CD4-positive, alpha-beta T cell treated with Interleukin-15 for 1 hour (primary cell): Measurements from ENCODE around the gene RMND1.
"Not testable (repeated sequence)": the region's sequence is repeated elsewhere in the genome, so short reads cannot be mapped to it uniquely, and the experiment has no call there.

ENCODE experiments used
- DNase-seq: peaks from one replicate; pipeline ENCODE4 v3.0.0-alpha.2; 2020

RMND1 gene

DNA sequence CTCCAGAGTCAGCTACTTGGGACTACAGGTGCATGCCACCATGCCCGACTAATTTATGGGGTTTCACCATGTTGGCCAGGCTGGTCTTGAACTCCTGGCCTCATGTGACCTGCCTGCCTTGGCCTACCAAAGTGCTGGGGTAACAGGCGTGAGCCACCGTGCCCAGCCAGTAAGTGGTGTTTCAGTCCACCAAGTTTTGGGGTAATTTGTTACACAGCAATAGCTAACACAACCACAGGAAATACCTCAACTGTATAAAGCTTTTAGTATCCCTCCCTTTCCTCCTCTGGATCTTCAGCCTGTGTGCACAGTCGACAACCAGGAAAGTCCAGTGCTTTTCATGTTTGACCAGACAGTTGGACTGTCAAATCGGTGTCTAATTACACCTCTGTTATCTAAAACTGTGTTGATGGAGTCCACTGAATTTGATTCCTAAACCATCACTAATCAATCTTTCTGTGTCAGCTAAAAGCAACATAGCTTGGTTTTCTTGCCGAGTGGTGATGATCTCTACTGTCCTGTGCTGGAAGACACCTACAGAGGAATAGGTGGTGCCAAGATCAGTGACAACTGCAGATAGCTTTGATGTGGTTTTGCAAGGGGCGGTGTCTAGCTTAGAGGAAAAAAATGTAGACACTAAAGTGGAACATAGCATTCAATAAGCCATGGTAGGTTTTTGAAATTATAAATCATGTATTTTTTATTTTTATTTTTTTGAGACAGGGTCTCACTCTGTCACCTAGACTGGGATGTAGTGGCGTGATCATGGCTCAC lies 38.4 kb downstream of the RMND1 start:
- peak; percentile 63 for DNase-seq

DNA sequence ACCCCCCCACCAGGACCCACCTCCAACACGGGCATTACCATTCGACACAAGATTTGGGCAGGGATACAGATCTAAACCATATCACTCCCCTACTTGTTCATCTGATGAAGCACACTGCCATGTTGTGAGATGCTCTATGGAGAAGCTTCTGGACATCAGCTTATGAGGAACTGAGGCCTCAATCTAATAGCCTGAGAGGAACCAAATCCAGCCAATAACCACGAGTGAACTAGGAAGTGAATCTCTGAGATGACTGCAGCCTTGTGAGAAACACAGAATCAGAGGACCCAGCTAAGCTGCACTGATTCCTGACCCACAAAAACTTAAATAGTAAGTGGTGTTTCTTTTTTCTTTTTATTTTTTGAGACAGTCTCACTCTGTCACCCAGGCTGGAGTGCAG lies 39.0 kb downstream of the RMND1 start:
- no peak for DNase-seq

DNA sequence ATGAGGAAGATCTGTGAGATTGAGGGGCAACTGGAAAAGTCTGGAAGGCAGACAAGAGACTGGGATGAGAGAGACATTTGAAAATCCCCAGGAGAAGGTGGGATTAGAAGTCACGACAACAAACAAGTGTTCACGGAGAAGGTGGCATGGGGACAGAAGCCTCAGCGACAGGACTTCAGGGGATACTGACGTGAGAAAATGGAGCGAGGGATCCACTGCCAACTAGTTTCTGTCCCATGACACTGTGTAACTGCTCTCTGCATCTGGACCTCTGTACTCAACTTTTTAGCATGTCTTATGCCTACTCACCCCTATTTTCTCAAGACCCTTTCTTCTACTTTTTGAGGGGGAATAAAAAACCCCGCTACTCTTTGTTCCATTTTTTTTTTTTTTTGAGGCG lies 42.2 kb downstream of the RMND1 start:
- DNase-seq = no peak

DNA sequence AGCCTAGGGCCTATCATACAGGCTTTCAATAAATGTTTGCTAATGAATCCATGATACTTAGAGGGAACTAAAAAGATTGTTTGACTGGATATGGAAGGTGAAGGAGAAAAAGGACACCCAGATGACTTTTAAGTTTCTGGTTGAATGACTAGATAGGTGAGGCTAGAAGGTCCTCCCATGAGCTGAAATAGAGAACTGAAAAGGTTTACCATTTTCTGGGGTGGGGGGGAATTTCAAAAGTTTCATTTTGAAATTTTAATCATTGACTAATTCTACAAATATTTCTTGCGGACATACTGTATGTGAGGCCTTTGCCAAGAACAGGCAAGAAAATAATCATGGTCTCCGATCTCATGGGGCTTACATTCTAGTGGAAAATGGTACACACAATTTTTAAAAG lies 42.7 kb downstream of the RMND1 start:
- no peak for DNase-seq

DNA sequence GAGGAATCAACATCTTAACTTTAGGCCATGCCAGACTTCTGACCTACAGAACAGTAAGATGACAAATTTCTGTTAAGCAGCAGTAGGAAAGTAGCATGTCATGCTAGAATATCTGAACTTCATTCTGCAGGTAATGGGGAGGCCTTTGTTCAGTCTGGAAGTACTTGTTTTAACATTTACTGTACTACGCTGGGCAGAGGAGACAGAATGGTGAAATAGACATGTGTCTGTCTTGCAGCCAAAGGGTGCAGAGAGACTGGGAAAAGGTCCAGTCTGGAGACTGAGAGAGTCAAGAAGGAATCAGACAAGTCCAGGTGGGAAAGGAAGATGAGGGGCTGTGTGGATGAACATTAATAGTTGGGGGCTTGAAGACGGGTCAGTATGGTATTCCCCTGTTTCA lies 43.1 kb downstream of the RMND1 start:
- no peak for DNase-seq

DNA sequence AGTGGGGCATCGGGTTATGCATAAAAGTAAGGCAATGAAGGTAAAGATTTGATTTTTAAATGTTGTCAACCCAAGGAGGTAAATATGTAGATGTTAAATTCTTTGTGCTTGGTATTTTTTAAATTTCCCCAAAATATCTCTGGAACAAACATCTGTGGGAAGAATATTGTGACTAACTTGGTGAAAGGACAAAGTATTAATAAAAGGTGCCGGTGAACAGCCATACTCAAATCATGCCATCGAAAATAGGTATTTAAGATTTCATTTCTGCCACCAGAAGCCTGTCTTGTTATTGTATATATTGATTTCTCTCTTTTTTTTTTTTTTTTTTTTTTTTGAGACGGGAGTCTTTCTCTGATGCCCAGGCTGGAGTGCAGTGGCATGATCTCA lies 48.0 kb downstream of the RMND1 start:
- no peak for DNase-seq

DNA sequence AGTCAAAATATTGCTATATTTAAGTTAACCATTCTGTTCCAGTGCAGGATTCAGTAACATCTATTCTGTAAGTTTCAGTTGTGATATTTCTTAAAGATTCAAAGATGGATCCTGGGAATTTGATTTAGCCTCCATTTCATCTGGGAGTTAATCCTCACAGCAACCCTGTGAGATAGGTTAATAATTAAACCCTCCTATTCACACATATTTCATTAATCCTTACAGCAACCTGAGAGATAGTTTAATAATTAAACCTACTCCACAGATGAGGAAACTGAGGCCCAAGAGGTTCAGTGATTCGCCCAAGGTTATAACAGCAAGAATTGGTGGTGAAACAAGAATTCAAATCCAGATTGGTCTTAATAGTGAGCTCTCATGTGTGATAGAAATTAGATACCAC lies 49.7 kb downstream of the RMND1 start:
- no peak for DNase-seq

DNA sequence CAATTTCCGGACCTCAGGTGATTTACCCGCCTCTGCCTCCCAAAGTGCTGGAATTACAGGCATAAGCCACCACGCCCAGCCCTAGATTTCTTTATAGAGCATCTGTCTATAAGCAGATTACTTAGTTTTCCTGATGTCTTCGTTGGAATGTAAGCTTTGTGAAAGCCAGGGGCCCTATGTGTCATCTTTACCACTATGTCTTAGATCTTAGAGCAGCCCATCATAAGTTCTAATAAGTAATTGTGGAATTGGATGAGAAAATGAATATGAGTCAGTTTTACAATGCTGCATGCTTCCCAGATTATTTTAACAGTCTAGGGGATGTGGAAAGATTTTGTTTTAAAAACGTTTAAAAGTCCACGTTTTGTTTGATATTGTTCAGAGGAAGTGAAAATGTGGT lies 51.5 kb downstream of the RMND1 start:
- no peak for DNase-seq

DNA sequence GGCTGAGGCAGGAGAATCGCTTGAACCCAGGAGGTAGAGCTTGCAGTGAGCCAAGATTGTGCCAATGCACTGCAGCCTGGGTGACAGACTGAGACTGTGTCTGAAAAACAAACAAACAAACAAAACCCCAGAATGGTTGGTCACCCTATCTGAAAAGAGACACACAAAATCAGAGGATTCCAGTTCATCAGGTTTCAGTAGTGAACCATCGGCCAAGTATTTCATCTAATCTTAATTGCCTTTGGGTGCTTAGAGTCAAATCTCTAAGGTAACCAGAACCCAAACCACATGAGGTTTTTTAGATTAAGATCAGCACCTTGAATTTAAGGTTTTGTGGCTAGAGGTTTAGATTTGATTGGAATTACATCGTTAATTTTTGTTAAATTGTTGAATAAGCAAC lies 52.2 kb downstream of the RMND1 start:
- DNase-seq = no peak

DNA sequence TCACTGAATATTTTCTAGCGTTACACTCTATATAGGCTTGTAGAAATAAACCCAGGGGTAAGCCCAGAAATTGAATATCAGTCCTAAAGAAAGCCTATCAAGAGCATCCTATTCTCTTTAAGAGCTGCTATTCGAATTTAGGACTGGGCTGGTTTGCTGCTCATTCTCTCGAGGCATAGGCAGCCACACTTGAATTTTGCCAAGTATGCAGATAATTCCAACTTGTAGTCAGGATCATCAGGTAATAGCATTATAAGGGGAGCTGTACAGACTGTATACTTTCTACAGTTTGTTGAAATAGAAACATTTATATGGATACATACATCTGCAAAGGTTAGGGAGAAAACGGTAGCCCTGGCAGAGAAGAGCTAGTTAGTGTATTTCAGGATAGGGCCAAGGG lies 58.5 kb downstream of the RMND1 start:
- DNase-seq = no peak

DNA sequence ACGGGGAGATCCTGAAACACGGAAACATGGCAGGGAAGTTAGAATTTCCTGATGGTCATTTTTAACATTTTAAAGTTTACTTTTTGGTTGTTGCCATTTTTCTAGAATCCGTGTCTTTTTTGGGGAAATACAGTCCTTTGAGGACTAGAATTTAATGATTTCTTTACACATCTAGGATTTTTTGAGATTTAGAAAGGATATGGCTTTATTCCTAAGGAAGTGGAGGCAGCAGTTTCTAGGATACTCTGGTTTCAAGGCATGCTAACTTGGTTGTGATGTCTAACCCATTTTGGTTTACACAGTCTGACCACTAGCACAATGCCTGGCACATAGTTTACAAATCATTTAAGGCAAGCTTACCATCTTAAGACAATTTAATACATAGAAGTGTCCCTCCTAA lies 59.5 kb downstream of the RMND1 start:
- no peak for DNase-seq

DNA sequence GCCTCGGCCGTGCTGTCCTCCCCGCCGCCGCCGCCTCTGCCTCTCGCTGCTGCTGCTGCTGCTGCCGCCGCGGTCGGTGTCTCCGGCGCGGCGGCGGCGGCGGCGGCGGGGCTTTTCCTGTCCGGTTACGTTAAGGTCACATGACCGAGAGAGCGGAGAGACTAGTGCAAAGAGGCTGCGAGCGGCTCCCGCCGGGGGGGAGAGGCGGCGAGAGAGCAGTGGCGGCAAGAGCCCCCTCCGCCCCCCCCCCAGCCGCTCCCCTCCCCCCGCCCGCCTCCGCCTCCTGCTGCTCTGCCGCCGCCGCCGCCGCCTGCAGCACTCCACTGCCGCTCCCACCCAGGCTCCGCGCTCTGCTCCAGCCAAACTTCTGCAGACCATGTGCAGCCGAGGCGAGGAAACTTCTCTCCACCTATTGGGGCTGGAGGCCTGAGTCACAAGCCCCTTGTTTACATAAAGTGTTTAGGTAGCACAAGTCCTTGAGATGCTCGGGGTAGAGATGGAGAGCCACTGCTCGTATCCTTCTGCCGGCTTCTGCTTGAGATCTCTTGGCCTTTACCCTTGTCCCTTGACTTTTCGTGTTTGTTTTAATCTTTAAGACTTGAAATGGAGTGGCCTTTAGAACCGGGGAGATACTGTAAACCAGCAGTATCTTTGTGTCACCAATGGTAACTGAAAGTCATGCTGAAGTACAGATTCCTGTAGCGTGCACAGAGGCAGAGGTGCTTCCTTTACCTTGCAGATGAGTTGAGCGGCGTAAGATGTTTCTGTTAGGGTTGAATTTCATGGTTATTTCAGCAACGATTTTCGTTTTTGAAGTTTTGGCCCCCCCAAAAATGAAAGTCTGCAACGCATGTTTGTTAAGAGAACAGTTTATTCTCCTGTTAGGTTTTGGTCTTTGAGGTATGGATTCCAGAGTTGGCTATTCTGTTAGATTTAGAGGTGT lies 60.2 kb downstream of the RMND1 start, which contains the start of gene ZBTB2:
ZBTB2 (minus strand) TSS at position 89 of the 943 bp plus-strand sequence. CDS start 17,922 bp downstream, outside the sequence.
- peak; percentile 80 for DNase-seq

DNA sequence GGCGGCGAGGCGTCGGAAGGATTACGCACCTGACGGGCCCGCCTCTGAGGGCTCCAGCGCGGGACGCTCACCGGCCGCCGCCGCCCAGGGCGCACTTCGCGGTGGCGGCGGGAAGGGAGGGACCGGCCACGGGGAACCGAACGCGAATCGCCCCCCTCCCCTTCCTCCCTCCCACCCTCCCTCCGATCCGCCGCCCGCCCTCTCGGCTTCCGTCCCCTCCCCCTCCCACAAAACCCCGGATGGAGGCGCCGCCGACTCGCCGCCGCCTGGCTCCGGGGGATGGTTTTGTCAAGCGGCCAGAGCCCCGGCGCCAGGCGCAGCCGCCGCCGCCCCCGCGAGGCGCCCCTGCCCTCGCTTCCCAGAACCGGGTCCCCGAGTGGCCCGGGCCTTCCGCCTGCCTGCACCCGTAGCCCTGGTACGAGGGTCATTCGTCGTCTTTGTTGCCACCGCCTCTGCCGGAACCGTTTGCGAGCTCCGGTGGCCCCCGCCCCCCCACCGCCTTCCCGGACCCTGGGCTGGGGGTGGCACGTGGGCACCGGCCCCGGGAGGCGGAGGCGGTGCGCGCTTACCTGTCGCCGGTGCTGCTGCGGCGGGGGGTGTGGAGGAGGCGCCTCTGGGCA lies 61.0 kb downstream of the RMND1 start:
- DNase-seq = no peak

DNA sequence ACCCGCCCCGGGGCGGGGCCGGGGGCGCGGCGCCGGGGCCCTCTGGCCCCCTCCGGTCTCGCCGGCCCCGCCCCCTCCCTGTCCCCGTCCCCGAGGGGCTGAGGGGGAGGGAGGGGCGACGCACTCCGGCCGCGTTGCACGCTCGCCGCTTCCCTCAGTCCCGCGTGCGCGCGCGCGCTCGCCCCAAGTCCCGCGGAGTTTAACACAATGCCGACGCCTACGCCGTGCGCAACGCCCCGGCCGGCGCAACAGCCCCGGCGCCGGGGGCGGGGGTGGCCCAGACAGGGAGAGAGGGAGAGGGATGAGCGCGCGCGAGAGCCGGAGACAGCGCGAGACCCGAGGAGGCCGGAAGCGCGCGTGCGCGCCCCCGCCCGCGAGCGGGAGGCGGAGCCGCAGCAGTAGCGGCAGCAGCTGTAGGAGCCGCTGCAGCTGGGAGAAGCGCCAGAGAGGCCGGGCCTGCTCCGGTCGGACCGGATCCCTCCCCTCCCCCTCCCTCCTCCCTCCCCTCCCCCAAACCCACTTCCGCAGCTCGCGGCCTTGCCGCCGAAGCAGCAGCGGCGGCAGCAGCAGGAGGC lies 61.6 kb downstream of the RMND1 start:
- peak; percentile 99 for DNase-seq

DNA sequence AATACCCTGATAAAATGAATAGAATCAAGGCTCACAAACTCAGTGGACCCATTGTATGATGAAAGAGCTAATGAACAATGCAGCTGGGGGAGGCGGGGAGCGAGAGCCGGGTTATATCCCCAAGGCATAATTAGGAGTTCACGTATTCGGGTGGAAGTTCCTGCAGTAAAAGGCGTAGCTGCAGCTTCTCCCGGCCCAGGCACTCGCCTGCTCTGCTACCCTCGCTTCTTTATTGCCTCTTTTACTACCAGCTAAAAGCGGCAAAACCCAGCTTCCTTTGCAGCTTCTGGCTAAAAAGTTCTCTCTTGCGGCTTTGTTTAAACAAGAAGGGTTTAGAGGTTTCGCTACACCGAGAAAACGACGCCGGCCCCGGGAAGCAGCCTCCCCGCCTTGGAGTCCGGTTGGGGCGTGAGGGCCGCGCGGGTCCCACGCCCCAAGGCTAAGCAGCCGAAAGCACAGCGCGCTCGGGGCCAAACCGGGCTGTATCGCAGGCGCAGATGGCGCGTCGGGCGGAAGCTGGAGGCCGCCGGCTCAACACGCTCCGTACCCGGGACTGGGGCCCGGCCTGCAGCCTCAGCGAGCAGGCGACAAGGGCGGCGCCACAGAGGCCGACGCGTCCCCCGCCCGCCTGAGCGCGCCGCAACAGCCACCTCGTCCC lies 62.2 kb downstream of the RMND1 start:
- DNase-seq = no peak

DNA sequence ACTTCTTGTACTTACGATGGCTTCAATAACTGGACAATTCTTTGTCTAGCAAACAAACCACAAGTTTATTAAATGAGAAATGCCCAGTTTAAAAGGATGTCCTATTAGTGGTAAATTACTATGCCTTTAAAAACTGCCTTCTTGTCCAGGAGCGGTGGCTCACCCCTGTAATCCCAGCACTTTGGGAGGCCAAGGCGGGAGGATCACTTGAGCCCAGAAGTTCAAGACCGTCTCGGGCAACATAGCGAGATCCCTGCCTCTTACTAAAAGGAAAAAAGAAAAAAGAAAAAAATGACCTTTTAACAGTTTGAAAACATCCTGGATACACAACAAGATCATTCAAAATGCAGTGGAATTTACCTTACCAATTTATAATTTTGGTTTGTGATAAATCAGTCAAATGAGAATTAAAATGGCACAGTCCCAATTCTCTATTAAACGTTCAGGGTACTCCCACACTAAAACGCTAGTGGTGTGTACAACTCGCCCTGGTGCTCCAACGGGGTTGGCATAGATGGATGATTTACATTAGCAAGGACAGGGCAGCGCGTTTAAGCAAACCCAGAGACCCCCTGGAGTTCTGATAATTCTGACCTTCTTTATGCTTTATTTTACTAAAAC lies 62.8 kb downstream of the RMND1 start:
- no peak for DNase-seq

DNA sequence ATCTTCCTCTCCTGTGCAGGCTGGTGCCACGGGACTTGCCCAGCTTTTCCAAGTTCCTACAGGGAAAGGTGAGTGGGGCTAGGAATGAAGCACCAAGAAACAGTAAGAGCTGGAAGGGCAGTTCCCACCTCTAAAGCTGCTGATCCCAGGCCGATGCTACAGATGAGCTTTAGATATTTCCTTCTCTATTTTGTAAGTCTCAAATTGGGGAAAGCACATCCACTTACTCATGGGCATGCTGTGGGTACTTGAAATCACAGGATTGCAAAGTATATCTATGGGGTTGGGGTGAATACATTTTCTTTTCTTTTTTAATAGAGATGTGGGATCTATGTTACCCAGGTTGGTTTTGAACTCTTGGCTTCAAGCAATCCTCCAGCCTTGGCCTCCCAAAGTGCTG lies 63.7 kb downstream of the RMND1 start:
- DNase-seq = no peak

DNA sequence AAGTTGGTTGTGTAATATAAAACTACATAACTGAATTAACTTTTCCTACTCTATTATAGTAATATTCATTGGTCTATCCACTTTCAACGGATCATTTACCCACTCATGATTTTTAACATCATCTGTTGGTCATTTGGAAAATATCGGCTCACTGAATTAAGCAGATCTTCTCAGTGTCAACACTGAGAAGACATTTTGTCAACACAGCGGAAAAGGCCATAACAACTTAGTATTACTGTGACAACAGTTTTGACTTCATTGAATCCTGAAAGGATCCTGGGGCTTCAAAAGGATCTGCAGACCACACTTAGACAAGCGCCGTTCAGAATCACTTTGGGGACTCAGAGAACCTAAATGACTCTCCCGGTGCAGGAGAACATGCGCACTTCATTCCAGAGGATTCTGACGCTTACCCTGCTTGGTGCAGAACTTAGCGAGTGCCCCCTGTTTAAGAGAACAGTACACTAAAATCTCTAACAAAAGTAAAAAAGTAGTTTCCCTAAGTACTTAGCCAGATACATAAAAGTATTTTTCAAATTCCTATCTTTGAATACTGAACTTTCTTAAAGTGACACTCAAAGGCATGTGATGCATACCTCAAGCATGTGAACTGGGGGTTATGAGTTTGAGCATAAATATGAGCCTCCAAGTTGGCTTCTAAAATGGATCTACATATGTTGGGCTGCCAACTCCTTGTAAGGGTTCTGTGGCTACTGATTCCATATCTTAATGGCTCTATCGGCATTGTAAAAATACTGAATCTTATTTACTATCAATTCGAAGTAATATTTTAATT lies 64.6 kb downstream of the RMND1 start:
- no peak for DNase-seq

DNA sequence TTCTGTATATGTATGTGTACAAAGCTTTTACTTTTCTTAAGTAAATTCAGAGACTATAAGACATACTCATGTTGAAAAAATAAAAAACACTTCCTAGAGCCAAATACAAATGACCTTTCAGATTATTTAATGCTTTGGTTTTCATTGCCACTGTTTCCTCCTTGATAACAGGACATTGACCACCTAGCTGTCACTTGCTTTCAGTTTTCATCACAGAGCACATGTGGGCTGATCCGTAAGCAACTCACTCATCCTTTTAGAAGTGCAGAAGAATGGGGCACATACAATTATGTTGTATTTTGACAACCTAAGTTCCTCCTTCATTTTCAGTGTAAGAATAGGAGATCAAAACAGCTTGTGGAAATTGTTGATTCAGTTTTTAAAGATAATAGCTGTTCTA lies 66.7 kb downstream of the RMND1 start:
- no peak for DNase-seq

DNA sequence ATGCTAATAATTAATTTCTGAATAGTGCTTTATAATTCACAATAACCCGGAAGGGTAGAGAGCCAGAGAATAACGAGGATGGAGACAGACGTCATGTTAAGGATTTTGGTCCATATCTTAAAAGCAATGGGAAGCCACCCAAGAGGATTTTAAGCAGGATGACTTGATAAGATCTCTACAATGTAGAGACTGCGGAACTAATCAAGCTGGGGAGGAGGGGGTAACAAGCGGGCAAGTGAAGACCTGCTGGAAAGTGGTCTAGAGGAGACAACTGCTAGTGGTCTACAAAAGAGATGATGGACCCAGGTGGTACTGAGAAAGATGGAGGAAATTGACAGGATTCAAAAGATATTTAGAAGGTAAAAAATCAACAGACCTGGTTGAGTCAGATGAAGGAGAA lies 67.8 kb downstream of the RMND1 start:
- no peak for DNase-seq

DNA sequence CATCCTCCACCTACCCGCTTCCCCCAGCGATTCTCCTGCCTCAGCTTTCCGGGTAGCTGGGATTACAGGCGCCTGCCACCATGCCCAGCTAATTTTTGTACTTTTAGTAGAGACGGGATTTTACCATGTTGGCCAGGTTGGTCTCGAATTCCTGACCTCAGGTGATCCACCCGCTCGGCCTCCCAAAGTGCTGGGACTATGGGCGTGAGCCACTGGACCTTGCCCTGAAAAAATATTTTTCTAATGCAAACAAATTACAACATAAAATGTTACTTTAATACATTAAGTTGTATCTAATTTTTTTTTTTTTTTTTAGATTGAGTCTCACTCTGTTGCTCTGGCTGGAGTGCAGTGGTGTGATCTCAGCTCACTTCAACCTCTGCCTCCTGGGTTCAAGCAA lies 69.3 kb downstream of the RMND1 start:
- not testable (repeated sequence) for DNase-seq
